CD4-positive, alpha-beta T cell treated with Interleukin-10 for 1 hour (primary cell): ENCODE data around the gene TTC38.

Experiments
- DNase-seq: peaks from one replicate; pipeline ENCODE4 v3.0.0-alpha.2; 2020

The TTC38 gene

DNA sequence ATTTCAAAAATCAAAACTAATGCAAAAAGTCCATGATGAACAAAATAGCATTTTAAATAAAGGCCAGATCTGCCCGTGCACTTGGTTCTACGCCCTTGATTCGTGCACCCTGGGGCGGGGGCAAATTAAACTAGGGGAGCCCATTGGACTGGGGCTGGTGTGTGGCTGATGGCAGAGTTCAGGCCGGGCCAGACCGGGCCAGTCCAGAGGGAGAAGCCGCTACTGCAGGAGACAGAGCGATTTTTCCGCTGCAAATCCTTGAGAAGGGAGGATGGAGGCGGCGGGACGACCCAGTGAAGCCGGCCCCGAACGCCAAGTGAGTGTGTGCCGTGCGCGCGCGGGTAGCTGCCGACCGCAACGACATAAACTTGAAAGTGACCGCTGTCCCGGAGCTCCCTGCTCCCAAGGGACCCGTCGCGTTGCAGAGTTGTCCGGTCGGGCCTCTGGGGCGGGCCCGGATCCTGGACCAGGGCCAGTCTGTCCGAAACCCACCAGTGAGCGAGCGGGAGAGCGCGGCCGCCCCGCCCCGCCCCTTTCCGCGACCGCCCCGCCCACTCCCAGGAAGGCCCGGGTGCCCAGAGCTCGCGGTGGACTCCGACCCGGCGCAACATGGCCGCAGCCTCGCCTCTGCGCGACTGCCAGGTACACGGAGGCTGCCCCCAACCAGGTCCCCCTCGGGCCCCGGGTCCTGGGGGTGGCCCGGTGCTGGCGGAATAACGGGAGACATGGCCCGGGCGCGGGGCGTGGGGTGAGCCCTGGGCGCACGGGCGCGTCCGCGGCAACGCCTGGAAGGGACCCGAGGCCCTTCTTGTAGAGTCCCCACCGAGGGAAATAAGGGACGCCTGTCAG is at the start of gene TTC38:
TTC38 (plus strand) TSS at position 578 of the 849 bp plus-strand sequence; CDS start at position 610, 32 bp downstream.
- DNase-seq, result peak; percentile 63

GRCh38 chr22:46219636-46220035 is 48.2 kb upstream of the TTC38 start:
- peak; percentile 27 for DNase-seq

DNA sequence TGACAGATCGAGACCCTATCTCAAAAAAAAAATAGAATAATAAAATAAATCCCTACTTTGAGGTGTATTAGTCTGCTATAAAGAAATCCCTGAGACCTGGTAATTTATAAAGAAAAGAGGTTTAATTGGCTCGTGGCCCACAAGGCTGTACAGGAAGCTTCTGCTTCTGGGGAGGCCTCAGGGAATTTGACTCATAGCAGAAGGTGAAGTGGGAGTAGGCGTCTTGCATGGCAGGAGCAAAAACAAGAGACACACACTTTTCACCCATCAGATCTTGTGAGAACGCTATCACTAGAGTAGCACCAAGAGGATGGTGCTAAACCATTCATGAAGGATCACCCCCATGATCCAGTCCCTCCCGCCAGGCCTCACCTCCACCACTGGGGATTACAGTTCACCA is 46.9 kb upstream of the TTC38 start:
- no peak for DNase-seq

DNA sequence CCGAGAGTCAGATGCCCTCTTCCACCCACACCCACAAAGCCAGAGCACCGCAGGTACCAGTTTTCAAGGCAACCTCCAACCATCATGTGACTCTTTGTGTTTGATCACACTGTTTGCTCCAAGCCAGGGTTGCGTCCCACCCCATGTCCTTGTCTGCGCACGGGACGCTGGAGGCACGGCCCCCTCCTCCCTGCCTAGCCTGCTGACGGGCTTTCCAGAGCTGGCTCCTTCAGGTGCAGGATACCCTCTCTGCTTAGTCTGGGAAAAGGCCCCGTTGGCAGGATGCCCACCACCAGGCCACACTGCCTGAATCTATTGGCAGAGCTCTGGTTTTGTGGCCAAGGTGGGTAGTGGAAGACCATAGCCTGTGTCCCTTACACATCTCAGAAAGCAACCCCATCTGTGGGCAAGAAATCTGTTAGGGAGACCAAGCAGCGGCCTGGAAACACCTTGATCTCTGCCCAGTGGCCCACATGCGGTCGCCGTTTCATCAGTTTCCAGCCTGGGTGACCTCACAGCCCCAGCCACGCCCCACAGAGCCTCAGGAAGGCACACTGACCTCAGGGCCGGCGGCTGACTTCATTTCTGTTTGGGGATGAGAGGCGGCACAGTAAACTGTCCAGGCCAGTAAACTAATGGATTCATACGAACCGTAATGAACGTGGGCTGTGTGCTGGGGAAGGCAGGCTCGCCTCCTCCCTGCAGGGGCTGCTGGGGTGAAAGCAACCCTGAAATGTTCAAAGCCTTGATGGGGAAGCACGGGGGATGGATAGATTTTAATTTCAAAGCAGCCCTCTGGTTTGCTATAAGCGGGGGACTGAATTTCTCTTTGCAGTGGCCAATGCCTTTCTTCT is 43.5 kb upstream of the TTC38 start:
- no peak for DNase-seq

DNA sequence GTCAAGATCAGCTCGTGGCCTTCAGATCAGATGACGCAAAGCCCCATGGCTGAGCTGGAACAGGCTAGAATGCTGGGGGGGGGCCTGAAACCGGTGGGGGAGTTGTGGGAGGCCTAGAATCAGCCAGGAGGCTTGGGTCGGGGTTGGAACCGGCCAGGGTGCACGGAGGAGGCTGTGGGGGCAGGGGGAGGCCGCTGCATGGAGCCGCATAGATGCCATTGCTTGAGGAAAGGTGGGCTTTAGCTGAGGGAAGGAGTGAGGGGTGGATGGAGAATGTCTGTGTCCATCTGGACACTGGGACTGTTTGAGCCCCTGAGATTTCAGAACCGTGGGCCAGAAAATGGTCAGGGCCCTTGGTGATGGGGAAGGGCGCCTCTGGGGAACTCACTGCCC is 42.9 kb upstream of the TTC38 start:
- DNase-seq, result no peak

GRCh38 chr22:46225631-46226030 is 42.2 kb upstream of the TTC38 start:
- no peak for DNase-seq

- DNase-seq, result no peak
Observed at GRCh38 chr22:46226577-46226976, 41.2 kb upstream of the TTC38 start.

DNA sequence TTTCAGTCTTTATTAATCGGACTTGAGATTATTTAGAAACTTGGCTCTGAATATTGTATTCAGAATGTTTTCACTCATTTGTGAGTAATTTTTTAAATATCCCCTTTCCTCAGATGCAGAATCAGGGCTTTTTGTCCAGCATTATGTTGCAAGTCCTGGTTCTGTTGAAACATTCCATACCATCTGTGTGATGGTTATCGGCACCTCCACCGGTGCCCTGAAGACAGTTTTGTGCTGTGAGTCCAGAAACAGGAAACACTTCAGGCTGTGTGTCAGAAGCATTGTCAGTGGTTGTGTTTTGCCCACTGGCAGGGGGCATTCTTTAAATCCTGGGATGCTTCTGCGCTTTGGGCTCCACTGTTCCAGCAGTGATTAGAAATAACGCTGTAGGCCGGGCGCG is 38.1 kb upstream of the TTC38 start:
- no peak for DNase-seq

DNA sequence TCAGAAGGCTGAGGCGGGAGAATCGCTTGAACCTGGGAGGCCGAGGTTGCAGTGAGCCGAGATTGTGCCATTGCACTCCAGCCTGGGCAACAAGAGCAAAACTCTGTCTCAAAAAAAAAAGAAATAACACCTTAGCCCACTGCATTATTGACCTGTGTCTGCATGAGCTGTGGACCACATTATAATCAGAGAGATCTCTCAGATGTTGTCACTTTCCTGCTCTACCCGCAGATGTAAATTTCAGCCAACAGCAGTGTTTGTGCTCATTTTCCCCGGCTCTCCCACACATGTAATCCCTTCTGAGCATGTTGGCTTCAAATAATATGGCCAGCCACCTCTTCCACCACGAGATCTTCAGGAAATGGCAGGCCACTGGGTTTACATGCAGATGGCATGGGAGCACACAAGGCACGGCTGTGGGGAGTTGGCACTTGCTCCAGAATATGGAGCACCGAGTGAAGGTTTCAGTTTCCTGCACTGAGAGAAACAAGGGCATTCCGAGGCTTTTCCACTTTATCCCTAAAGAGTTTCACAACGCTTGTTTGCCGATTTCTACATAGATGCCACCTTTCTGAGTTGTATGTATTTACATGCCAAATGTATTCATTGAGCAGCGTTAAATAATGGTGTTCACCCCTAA is 37.4 kb upstream of the TTC38 start:
- DNase-seq, result no peak

DNA sequence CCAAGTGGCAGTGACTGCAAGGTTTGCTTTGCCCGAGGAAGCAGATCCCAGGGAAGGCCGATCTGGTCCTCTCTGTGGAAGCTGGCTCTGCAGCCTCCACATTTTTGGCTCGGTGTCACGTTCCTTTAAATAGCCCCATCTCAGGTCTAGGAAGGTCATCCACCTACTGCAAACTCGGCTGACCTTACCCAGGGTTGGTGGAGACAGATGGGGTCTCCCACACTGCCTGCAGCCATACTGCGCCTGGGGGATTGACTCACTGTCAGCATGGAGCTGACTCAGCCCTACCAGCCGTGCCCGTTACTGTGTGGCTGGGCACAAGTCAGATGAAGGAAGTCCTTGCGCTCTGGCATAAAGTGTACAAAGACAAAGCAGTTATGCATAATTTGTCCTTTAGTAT is 34.6 kb upstream of the TTC38 start:
- no peak for DNase-seq

DNA sequence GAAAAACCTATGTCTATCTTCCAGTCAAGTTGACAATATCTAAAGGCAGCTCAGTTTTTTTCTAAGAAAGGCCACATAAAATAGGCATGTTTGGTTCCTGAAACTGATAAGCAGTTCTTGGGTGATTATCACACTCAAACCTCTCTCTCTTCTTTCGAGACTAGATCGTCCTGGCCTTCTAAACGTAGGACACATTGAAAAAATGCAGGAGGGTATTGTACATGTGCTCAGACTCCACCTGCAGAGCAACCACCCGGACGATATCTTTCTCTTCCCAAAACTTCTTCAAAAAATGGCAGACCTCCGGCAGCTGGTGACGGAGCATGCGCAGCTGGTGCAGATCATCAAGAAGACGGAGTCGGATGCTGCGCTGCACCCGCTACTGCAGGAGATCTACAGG is 32.8 kb upstream of the TTC38 start:
- DNase-seq, result no peak

GRCh38 chr22:46237453-46238124 is 30.2 kb upstream of the TTC38 start:
- no peak for DNase-seq

- no peak for DNase-seq
Observed at GRCh38 chr22:46238541-46238940, 29.3 kb upstream of the TTC38 start.

GRCh38 chr22:46239261-46240048 is 28.4 kb upstream of the TTC38 start:
- no peak for DNase-seq

GRCh38 chr22:46240073-46240472 is 27.7 kb upstream of the TTC38 start:
- no peak for DNase-seq

DNA sequence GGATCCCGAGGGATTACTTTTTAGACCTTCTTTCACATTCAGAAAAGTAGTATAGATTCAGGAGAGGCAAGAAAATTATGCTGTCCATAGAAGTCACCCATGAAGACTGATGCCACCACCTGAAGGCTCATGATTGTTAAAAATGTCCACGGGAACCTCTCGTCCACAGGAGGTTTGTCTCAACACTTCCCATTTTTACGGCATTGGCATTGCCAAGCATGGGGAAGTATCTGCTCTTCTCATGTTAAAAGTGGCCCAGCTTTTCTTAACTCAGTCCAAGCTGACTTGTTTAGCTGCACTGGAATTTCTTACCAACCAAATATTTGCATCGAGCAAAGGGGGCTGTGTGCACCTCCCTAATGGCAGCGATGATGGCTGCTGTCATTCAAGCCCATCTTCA is 27.3 kb upstream of the TTC38 start:
- DNase-seq, result no peak

DNA sequence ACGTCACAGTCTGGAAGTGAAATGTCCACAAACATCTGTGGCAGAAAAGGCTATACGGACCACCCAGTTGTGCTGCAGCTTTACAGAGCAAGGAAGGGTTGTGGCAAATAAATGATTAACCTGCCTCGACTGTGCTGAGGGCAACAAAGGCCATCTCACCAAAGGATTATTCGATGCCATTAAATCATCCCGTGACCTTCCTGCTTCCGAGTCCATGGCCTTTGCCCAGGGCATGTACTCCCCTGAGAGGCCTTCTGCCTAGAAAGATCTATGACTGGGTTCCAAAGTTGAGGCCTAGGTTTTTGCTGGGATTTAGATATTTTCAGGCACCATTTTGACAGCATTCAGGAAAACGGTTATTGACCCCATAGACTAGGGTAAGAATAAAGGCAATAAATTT is 26.9 kb upstream of the TTC38 start:
- DNase-seq, result no peak

DNA sequence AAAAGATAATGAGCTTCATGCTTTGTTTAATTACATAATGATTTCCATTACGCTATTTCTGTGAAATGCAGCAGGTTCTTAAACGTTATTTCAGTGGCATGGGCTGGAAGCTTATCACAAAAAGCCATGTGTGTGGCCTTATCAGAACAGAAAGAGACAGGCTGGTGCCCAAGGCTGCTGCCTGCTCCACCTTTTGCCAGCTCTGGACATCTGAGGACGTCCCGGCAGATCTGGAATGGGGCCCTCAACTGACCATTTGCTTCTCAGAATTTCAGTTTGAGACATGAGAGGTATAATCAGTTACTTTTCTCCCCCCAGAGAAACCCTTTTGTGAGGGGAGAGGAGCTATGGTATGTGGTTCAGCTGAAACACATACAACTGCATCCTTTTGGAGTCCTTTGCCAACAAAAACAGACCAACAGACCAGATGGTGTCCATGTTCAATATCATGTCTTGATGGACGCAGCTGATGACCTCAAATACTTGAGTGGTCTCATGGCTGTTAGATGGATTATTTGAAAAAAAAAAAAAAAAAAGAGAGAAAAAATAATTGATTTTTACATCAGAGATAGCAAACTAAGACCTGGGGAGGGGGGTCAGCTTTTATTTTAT is 26.3 kb upstream of the TTC38 start:
- DNase-seq, result no peak

DNA sequence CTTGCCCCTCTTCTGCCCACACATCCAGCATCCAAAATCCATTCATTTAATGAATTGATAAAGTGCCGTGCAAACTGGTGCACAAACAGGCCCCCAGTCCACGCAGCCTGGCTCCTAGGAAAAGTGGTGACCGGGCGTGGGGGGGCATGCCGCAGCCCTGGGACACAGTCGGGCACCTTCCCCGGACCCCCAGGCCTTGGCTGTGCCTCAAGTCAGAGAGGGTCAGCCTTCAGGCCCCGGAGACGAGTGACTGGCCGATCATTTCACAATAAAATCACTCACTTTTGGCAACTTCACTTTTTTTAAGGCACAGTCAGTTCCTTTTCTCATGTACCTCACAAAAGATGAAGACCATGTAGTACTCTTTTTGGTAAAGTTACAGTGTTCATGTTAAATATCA is 25.7 kb upstream of the TTC38 start:
- DNase-seq, result no peak

DNA sequence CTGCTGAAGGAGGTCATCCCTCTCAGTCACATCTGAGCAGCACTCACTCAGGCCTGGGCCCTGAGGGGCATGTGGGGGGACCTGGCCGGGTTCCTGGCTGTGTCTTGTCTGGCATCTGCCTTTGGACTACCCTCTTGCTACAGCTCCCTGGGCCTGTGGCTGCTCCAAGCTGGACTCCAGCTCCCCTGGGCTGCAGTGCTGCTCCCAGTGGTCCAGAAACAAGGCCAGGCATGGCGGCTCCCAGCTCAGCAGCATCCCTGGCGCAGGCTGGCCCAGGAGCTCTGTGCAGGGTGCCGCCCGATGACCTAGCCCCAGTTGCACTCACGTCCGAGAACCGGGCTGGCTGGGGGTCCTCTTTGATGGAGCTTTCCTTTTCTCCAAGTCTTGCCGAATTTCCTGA is 23.0 kb upstream of the TTC38 start:
- no peak for DNase-seq

GRCh38 chr22:46245511-46245910 is 22.3 kb upstream of the TTC38 start:
- no peak for DNase-seq

- DNase-seq, result no peak
Observed at GRCh38 chr22:46246178-46246577, 21.6 kb upstream of the TTC38 start.
